Mammary epithelial cell (primary cell): ENCODE results near the gene ATR.

Source experiments
- EZH2 ChIP-seq: IDR thresholded peaks from 2 replicates; pipeline ENCODE4 v1.6.1; 2012; ENCODE audit warnings: low read length, inconsistent platforms, borderline replicate concordance
- TF ChIP-seq, protein P1 (sequence below), 2 donors: IDR thresholded peaks in 1 of 2; conservative IDR thresholded peaks in 1 of 2; 2 replicates each; pipeline ENCODE4 v1.5.1; 2011 to 2012; ENCODE audit warnings: inconsistent platforms in 2 of 2, low read length in 2 of 2, mild to moderate bottlenecking in 2 of 2, control low read depth in 1 of 2, low read depth in 1 of 2; ENCODE audit not compliant: insufficient read depth in 1 of 2; ENCODE audit errors: extremely low read depth in 1 of 2

DNA sequence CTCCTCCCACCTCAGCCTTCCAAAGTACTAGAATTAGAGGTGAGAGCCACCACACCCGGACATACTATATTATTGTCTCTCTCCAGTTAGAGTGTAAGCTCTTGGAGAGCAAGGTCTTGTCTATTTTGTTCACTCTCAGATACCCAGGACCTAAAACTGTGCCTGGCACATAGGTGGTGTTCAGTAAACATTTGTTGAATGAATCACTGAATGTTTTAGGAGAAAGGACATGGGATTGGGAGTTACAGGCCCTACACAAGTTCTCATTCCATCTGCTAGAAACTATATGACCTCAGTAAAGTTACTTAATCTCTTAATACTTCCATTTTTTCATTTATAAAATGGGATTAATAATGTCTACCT lies 1.5 kb upstream of the ATR start:
- TF ChIP-seq, protein P1, sequence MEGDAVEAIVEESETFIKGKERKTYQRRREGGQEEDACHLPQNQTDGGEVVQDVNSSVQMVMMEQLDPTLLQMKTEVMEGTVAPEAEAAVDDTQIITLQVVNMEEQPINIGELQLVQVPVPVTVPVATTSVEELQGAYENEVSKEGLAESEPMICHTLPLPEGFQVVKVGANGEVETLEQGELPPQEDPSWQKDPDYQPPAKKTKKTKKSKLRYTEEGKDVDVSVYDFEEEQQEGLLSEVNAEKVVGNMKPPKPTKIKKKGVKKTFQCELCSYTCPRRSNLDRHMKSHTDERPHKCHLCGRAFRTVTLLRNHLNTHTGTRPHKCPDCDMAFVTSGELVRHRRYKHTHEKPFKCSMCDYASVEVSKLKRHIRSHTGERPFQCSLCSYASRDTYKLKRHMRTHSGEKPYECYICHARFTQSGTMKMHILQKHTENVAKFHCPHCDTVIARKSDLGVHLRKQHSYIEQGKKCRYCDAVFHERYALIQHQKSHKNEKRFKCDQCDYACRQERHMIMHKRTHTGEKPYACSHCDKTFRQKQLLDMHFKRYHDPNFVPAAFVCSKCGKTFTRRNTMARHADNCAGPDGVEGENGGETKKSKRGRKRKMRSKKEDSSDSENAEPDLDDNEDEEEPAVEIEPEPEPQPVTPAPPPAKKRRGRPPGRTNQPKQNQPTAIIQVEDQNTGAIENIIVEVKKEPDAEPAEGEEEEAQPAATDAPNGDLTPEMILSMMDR (conservative IDR thresholded peaks at IDR 0.05 in 1 of 2, IDR thresholded peaks at IDR 0.05 in 1 of 2; ENCODE audit: extremely low read depth in 1 of 2, insufficient read depth in 1 of 2, low read depth in 1 of 2, low read length in 2 of 2), result no peak
- TF ChIP-seq EZH2, result no peak
